IMR-90 (cell line): ENCODE measurements around the gene SMARCC2. TPM values are rescaled to one million over a fixed set of nuclear protein-coding genes. Genes with fewer than 3 reads are reported as not detected.

ENCODE experiments used
- ATAC-seq: fragments of 200-7000 bp; cut with Tn5 transposase; 2 replicates; pipeline ENCODE4 v1.9.1; 2020; ENCODE audit warnings: low read depth, mild to moderate bottlenecking, moderate library complexity
- BruUV-seq: library from RNA; stranded (reverse); fragments of 400-500 nt; replicated peaks from 2 replicates; lab custom pipeline; 2021; lab: Mats Ljungman, UMichigan
- CTCF ChIA-PET: fragments of 300-600 bp; formaldehyde crosslinking; extraction: SDS; loops from one replicate; lab custom pipeline; 2021; ENCODE audit warnings: antibody characterized with exemption; lab: Yijun Ruan, JAX
- POLR2A ChIA-PET: fragments of 300-600 bp; sonication (Branson Sonifier 250); formaldehyde crosslinking; loops from one replicate; lab custom pipeline; 2022; ENCODE audit warnings: antibody characterized with exemption; ENCODE audit not compliant: unreplicated experiment; lab: Charles Lee
- DNase-seq: peaks from one replicate; pipeline ENCODE4 v3.0.0; 2013
- H2AFZ ChIP-seq: replicated peaks from 2 replicates; pipeline ENCODE3; 2013; ENCODE audit warnings: low read length, mild to moderate bottlenecking; ENCODE audit not compliant: poor library complexity
- H2AK5ac ChIP-seq: 2 replicates; pipeline ENCODE4 v1.6.1; 2013; ENCODE audit warnings: low read depth, low read length, inconsistent platforms
- H2AK9ac ChIP-seq: replicated peaks from 2 replicates; pipeline ENCODE3; 2013; ENCODE audit warnings: mild to moderate bottlenecking, low read depth, low read length, moderate library complexity; ENCODE audit not compliant: poor library complexity
- H2BK120ac ChIP-seq: 2 replicates; pipeline ENCODE4 v1.6.1; 2013; ENCODE audit warnings: low read depth, low read length, inconsistent platforms
- H2BK15ac ChIP-seq: 3 replicates; pipeline ENCODE4 v1.6.1; 2013; ENCODE audit warnings: low read depth, low read length, inconsistent platforms
- H2BK20ac ChIP-seq: 2 replicates; pipeline ENCODE4 v1.6.1; 2013; ENCODE audit warnings: low read depth, mild to moderate bottlenecking, inconsistent platforms, low read length, moderate library complexity
- H2BK5ac ChIP-seq: 2 replicates; pipeline ENCODE4 v1.6.1; 2013; ENCODE audit warnings: mild to moderate bottlenecking, low read depth, low read length, inconsistent platforms; ENCODE audit not compliant: poor library complexity, severe bottlenecking
- H3K14ac ChIP-seq: replicated peaks from 2 replicates; pipeline ENCODE4 v1.6.1; 2013; ENCODE audit warnings: low read depth, low read length, inconsistent platforms
- H3K18ac ChIP-seq: 2 replicates; pipeline ENCODE4 v1.6.1; 2013; ENCODE audit warnings: low read depth, low read length, control low read depth
- H3K23ac ChIP-seq: 2 replicates; pipeline ENCODE4 v1.6.1; 2013; ENCODE audit warnings: low read depth, low read length, inconsistent platforms
- H3K27ac ChIP-seq: 2 replicates; pipeline ENCODE4 v1.5.1; 2013; ENCODE audit warnings: mild to moderate bottlenecking, control low read depth, low read length; ENCODE audit not compliant: insufficient read depth
- H3K27me3 ChIP-seq: 2 replicates; pipeline ENCODE4 v1.6.1; 2013; ENCODE audit warnings: low read length; ENCODE audit not compliant: control insufficient read depth, insufficient read depth
- H3K36me3 ChIP-seq: 2 replicates; pipeline ENCODE4 v1.6.1; 2013; ENCODE audit warnings: low read length, mixed read lengths; ENCODE audit not compliant: control insufficient read depth, insufficient read depth
- H3K4ac ChIP-seq: 2 replicates; pipeline ENCODE4 v1.6.1; 2013; ENCODE audit warnings: low read depth, low read length, inconsistent platforms
- H3K4me1 ChIP-seq: 2 replicates; pipeline ENCODE4 v1.6.1; 2013; ENCODE audit warnings: low read length, mixed read lengths; ENCODE audit not compliant: control insufficient read depth, insufficient read depth
- H3K4me2 ChIP-seq: 2 replicates; pipeline ENCODE4 v1.6.1; 2013; ENCODE audit warnings: low read depth, mild to moderate bottlenecking, control low read depth, low read length, moderate library complexity
- H3K4me3 ChIP-seq: 2 replicates; pipeline ENCODE4 v1.5.1; 2013; ENCODE audit warnings: low read depth, mild to moderate bottlenecking, control low read depth, low read length, moderate library complexity; ENCODE audit not compliant: insufficient read depth
- H3K56ac ChIP-seq: 2 replicates; pipeline ENCODE4 v1.6.1; 2013; ENCODE audit warnings: low read length, inconsistent platforms; ENCODE audit not compliant: insufficient read depth; ENCODE audit errors: extremely low read depth
- H3K79me1 ChIP-seq, 2 experiments: 2 replicates each; pipeline ENCODE4 v1.6.1; 2013; ENCODE audit warnings: low read length in 2 of 2, inconsistent platforms in 1 of 2, low read depth in 1 of 2
- H3K9ac ChIP-seq: 2 replicates; pipeline ENCODE4 v1.6.1; 2013; ENCODE audit warnings: low read depth, low read length, control low read depth
- H3K9me1 ChIP-seq: 2 replicates; pipeline ENCODE4 v1.6.1; 2013; ENCODE audit warnings: low read length, inconsistent platforms; ENCODE audit not compliant: insufficient read depth
- H3K9me3 ChIP-seq: 2 replicates; pipeline ENCODE4 v1.6.1; 2013; ENCODE audit warnings: low read length; ENCODE audit not compliant: control insufficient read depth, insufficient read depth
- H4K20me1 ChIP-seq: 2 replicates; pipeline ENCODE4 v1.6.1; 2013; ENCODE audit warnings: low read length, inconsistent platforms; ENCODE audit not compliant: insufficient read depth
- H4K5ac ChIP-seq: 2 replicates; pipeline ENCODE4 v1.6.1; 2013; ENCODE audit warnings: mild to moderate bottlenecking, low read depth, low read length, control low read depth
- H4K8ac ChIP-seq, 2 experiments: 2 replicates each; pipeline ENCODE4 v1.6.1; 2013; ENCODE audit warnings: low read depth in 2 of 2, low read length in 2 of 2, control low read depth in 1 of 2, inconsistent platforms in 1 of 2
- H4K91ac ChIP-seq: 2 replicates; pipeline ENCODE4 v1.6.1; 2013; ENCODE audit warnings: low read depth, low read length, inconsistent platforms; ENCODE audit not compliant: insufficient read depth
- CHD1 ChIP-seq: IDR thresholded peaks from 2 replicates; pipeline ENCODE4 v1.6.1; 2012; ENCODE audit warnings: low read depth, low read length, improper control_type of control experiment
- CTCF ChIP-seq: conservative IDR thresholded peaks from 2 replicates; pipeline ENCODE4 v1.5.1; 2012; ENCODE audit warnings: mild to moderate bottlenecking, low read depth, low read length, improper control_type of control experiment
- MAFK ChIP-seq: IDR thresholded peaks from 2 replicates; pipeline ENCODE4 v1.6.1; 2012; ENCODE audit warnings: low read depth, low read length, improper control_type of control experiment
- MAZ ChIP-seq: IDR thresholded peaks from 2 replicates; pipeline ENCODE4 v1.6.1; 2012; ENCODE audit warnings: low read depth, mild to moderate bottlenecking, low read length, improper control_type of control experiment, moderate library complexity, borderline replicate concordance
- MXI1 ChIP-seq: IDR thresholded peaks from 2 replicates; pipeline ENCODE4 v1.6.1; 2012; ENCODE audit warnings: low read depth, mild to moderate bottlenecking, low read length, moderate library complexity, borderline replicate concordance
- POLR2A ChIP-seq: IDR thresholded peaks from 2 replicates; pipeline ENCODE4 v1.6.1; 2012; ENCODE audit warnings: mild to moderate bottlenecking, low read depth, low read length
- RCOR1 ChIP-seq: IDR thresholded peaks from 2 replicates; pipeline ENCODE4 v1.6.1; 2012; ENCODE audit warnings: mild to moderate bottlenecking, low read length, improper control_type of control experiment; ENCODE audit not compliant: insufficient replicate concordance
- RFX5 ChIP-seq: IDR thresholded peaks from 2 replicates; pipeline ENCODE4 v1.8.0; 2012; ENCODE audit warnings: low read depth, mild to moderate bottlenecking, low read length, moderate library complexity
- whole genome bisulfite sequencing, 2 experiments: methylation state at CpG; one replicate each; pipeline versions ENCODE4 v1.1.5 to v1.1.7; 2013; ENCODE audit warnings: missing lambda C conversion rate in 2 of 2; ENCODE audit not compliant: insufficient read length in 1 of 2; ENCODE audit errors: extremely low coverage in 2 of 2; 5-methylcytosine and 5-hydroxymethylcytosine counted together
- dilution Hi-C: fragments of 300-500 bp; cut with HindIII; formaldehyde crosslinking; loops from one replicate; pipeline ENCODE4 v1.14.3; 2018; ENCODE audit warnings: low sequenced_read_pairs; ENCODE audit not compliant: unreplicated experiment
- in situ Hi-C: fragments of 300-500 bp; cut with MboI; formaldehyde crosslinking; loops from 3 replicates; pipeline ENCODE4 v1.14.3; 2019; ENCODE audit warnings: low sequenced_read_pairs, inconsistent platforms, mixed read lengths
- intact Hi-C: fragments of 100-400 bp; cut with micrococcal nuclease; formaldehyde crosslinking; loops from 2 replicates; pipeline ENCODE4 v1.10.0; 2022
- polyA plus RNA-seq, 3 experiments: library from polyadenylated mRNA; depleted of rRNA; stranded (reverse); fragments of >200 nt; gene quantifications; 2 replicates each; pipeline ENCODE4 v1.2.3, GENCODE V29; 2012; ENCODE audit warnings: low replicate concordance in 1 of 3
- total RNA-seq: library from RNA; depleted of rRNA; stranded (reverse); fragments of >200 nt; gene quantifications from 2 replicates; pipeline ENCODE4 v1.2.3, GENCODE V29; 2012

SMARCC2 gene
- total and polyA plus RNA-seq, 2 of the 4 experiments (the other 2 are of a cell fraction) = 42.3 to 43.8 TPM

- Histone ChIP-seq H3K4me3 (peak overlapping the region; percentile 73), H2BK20ac (no peak overlapping the region), H3K4ac (peak overlapping the region; percentile 97), H4K91ac (peak overlapping the region; percentile 95), H3K14ac (peak overlapping the region; percentile 98), H4K8ac (peak overlapping the region; percentile 79 to 94), H3K9ac (peak overlapping the region; percentile 100), H3K18ac (peak overlapping the region; percentile 8; the same call in 1 of the 2 replicates), H3K27me3 (no peaks in the 10 kb centered on the region), H3K4me2 (peak overlapping the region; percentile 98), H3K56ac (peak overlapping the region; percentile 99), H4K20me1 (peaks cover 64% of the 10 kb centered on the region), H2BK120ac (peak overlapping the region; percentile 2; the same call in 1 of the 2 replicates), H3K9me1 (peaks cover 3% of the 10 kb centered on the region; the same call in 1 of the 2 replicates), H3K79me1 (peaks cover 14 to 59% of the 10 kb centered on the region in 2 experiments), H2BK5ac (peak overlapping the region; percentile 91), H2AK9ac (peak overlapping the region; percentile 99), H3K23ac (peak overlapping the region; percentile 99), H3K4me1 (peaks cover 15% of the 10 kb centered on the region), H3K36me3 (peaks cover 58% of the 10 kb centered on the region), H2AK5ac (peak overlapping the region; percentile 95), H2BK15ac (peak overlapping the region; percentile 14; the same call in 1 of the 3 replicates), H3K27ac (peak overlapping the region; percentile 90), H3K9me3 (no peaks in the 10 kb centered on the region), H2AFZ (peak overlapping the region; percentile 61), H4K5ac (peak overlapping the region; percentile 10)
- intact Hi-C loops = loop anchor here (2.0 kb wide), 3 partner anchors 33 to 61 kb away; partner anchors contain the start of genes RNF41 and ZC3H10
- TF ChIP-seq MAZ (no peak), CTCF (no peak), POLR2A (no peak), MAFK (no peak), RFX5 (no peak), RCOR1 (no peak), MXI1 (no peak), CHD1 (no peak)
- ChIA-PET POLR2A (interaction anchor here (1.6 kb wide), 1 partner anchor 31 kb away, joined by 8 read pairs; the partner anchor contains the start of gene ESYT1), CTCF (no interaction called here)
- dilution Hi-C loops = no loop called here
- in situ Hi-C loops = no loop called here
- 7% methylated on average over 2 of the region's 8 CpGs; no CpG with 5 or more reads in 1 of the 2 experiments for WGBS, 2 experiments
- BruUV-seq = TSS peak; percentile 77
- no peak for DNase-seq
- ATAC-seq = no peak
Observed at GRCh38 chr12:56159482-56160192, 29.6 kb downstream of the SMARCC2 start.
